22Rv1 (cell line): ENCODE data around the gene IFNLR1.

Experiments
- ZFX ChIP-seq: fragments of 450-650 bp; IDR thresholded peaks from 2 replicates; pipeline ENCODE4 v1.6.1; 2017; ENCODE audit warnings: antibody characterized with exemption, borderline replicate concordance
- TF ChIP-seq, protein P1 (sequence below): fragments of 450-650 bp; IDR thresholded peaks from 2 replicates; pipeline ENCODE4 v1.5.1; 2017; ENCODE audit warnings: mild to moderate bottlenecking

DNA sequence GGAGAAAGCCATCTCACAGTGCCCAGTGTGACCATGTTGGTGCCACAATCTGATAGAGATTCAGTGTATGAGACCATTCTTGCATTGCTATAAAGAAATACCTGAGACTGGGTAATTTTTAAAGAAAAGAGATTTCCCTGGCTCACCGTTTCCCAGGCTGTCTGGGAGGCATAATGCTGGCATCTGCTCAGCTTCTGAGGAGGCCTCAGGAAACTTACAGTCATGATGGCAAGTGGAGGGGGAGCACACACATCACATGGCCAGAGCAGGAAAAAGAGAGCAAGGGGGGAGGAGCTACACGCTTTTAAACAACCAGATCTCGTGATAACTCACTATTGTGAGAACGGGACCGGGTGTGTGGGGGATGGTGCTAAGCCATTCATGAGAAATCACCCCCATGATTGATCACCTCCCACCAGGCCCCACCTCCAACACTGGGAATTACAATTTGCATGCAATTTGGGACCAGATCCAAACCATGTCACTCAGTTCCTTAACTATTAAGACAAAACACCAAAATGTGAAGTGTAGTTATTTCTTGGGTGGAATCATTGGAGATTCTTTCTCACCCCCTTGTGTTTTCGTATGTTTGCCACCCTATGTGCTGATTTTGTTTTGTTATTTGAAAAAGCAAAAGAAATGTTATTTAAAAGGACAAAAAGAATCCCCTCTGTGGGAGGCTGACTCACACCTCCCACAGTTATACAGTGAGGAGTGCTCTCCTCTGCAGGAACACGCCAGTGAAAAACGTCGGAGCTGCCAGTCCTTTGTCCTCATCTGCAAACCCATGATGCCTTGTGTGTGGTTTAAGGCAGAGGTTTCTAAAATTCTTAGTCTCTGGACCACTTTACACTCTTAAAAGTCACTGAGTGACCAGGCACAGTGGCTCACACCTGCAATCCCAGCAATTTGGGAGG lies 46.9 kb upstream of the IFNLR1 start:
- TF ChIP-seq, protein P1, sequence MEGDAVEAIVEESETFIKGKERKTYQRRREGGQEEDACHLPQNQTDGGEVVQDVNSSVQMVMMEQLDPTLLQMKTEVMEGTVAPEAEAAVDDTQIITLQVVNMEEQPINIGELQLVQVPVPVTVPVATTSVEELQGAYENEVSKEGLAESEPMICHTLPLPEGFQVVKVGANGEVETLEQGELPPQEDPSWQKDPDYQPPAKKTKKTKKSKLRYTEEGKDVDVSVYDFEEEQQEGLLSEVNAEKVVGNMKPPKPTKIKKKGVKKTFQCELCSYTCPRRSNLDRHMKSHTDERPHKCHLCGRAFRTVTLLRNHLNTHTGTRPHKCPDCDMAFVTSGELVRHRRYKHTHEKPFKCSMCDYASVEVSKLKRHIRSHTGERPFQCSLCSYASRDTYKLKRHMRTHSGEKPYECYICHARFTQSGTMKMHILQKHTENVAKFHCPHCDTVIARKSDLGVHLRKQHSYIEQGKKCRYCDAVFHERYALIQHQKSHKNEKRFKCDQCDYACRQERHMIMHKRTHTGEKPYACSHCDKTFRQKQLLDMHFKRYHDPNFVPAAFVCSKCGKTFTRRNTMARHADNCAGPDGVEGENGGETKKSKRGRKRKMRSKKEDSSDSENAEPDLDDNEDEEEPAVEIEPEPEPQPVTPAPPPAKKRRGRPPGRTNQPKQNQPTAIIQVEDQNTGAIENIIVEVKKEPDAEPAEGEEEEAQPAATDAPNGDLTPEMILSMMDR: no peak
- no peak for TF ChIP-seq ZFX
